Mesendoderm (in vitro differentiated cells): ENCODE results near the gene GTPBP3.

Experiments
- DNase-seq: peaks from one replicate; pipeline ENCODE4 v3.0.0; 2013
- H2AK5ac ChIP-seq: 2 replicates; pipeline ENCODE4 v1.6.1; 2013; ENCODE audit warnings: low read length, inconsistent platforms
- H2BK120ac ChIP-seq: 2 replicates; pipeline ENCODE4 v1.6.1; 2013; ENCODE audit warnings: low read depth, mild to moderate bottlenecking, low read length, moderate library complexity, mixed read lengths
- H2BK15ac ChIP-seq: replicated peaks from 2 replicates; pipeline ENCODE4 v1.6.1; 2013; ENCODE audit warnings: low read depth, mild to moderate bottlenecking, moderate library complexity
- H2BK5ac ChIP-seq: 2 replicates; pipeline ENCODE4 v1.6.1; 2013; ENCODE audit warnings: low read length, inconsistent platforms
- H3K18ac ChIP-seq: 2 replicates; pipeline ENCODE4 v1.6.1; 2013; ENCODE audit warnings: mild to moderate bottlenecking, low read length, mixed read lengths
- H3K23ac ChIP-seq: one replicate; pipeline ENCODE4 v1.6.1; 2013; ENCODE audit warnings: low read length
- H3K27ac ChIP-seq: 2 replicates; pipeline ENCODE4 v1.5.1; 2013; ENCODE audit warnings: low read depth, mild to moderate bottlenecking, inconsistent platforms, low read length, moderate library complexity
- H3K27me3 ChIP-seq: 2 replicates; pipeline ENCODE4 v1.6.1; 2013; ENCODE audit warnings: low read length, control low read depth, mild to moderate bottlenecking, inconsistent platforms; ENCODE audit not compliant: insufficient read depth, poor library complexity
- H3K36me3 ChIP-seq: 2 replicates; pipeline ENCODE4 v1.6.1; 2013; ENCODE audit warnings: low read length, inconsistent platforms; ENCODE audit not compliant: control insufficient read depth, insufficient read depth
- H3K4ac ChIP-seq: one replicate; pipeline ENCODE4 v1.6.1; 2013; ENCODE audit warnings: low read depth, mild to moderate bottlenecking, low read length, moderate library complexity
- H3K4me1 ChIP-seq: 2 replicates; pipeline ENCODE4 v1.6.1; 2013; ENCODE audit warnings: low read depth, low read length, inconsistent platforms; ENCODE audit not compliant: control insufficient read depth
- H3K4me2 ChIP-seq: 2 replicates; pipeline ENCODE4 v1.6.1; 2013; ENCODE audit warnings: low read length
- H3K4me3 ChIP-seq: 2 replicates; pipeline ENCODE4 v1.5.1; 2013; ENCODE audit warnings: mild to moderate bottlenecking, low read length
- H3K56ac ChIP-seq: one replicate; pipeline ENCODE4 v1.6.1; 2013; ENCODE audit warnings: low read length
- H3K79me1 ChIP-seq: 2 replicates; pipeline ENCODE4 v1.6.1; 2013; ENCODE audit warnings: low read length, inconsistent platforms
- H3K79me2 ChIP-seq: 2 replicates; pipeline ENCODE4 v1.6.1; 2013; ENCODE audit warnings: mild to moderate bottlenecking, low read length; ENCODE audit not compliant: control insufficient read depth, insufficient read depth
- H3K9ac ChIP-seq: 2 replicates; pipeline ENCODE4 v1.6.1; 2013; ENCODE audit warnings: low read length, inconsistent platforms
- H4K5ac ChIP-seq: one replicate; pipeline ENCODE4 v1.6.1; 2013; ENCODE audit warnings: low read length
- H4K8ac ChIP-seq: one replicate; pipeline ENCODE4 v1.6.1; 2013; ENCODE audit warnings: low read depth, mild to moderate bottlenecking, control low read depth, low read length, moderate library complexity
- WGBS: extraction: QIAGEN DNeasy Blood & Tissue Kit; methylation state at CpG from one replicate; pipeline ENCODE4 v1.1.7; 2013; ENCODE audit warnings: low lambda C conversion rate, missing lambda C conversion rate; ENCODE audit not compliant: insufficient coverage; ENCODE audit errors: extremely low coverage; 5-methylcytosine and 5-hydroxymethylcytosine counted together

The GTPBP3 gene

DNA sequence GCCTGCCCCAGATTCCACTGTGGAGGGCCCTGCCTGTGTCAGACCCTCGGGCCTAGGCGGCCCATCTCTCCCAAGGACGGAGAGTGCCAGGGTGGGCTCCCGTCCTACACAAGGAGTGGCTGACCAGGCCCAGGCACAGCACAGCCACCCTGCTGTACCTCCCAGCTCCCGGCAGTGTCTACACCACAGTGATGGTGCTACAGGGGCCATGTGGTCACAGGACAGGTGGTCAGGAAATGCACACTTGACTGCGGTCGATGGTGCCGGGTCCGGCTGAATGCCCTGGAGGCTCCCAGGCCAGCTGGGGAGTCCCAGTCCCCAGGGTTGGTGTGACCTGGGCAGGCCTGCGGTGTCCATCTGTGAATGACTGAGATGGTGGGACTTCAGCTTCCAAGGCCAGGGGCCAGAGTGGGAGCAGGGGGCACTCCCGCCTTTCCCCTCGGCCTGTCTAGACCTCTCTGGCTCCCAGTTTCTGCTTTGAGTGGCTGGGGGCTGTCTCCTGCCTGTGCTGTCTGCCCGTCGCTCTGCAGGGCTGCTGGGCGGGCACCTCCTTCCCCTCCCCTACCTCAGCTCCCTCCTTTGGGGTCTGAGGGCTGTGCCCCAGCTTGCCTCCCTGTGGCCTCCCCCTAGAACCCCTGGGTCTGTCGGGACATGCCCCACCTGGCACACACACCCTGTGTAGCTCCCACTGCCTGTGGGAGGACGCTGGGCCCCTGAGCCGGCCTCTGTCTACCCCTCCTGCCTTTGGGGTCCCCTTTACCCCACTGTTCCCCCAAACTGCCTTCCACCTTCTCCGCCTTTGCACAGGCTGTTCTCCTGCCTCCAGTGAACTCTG, 15.5 kb upstream of the GTPBP3 start:
- H3K79me1 ChIP-seq = no peaks in the 10 kb centered on the region
- H3K4me2 ChIP-seq = no peak overlapping the region
- H3K18ac ChIP-seq = no peak overlapping the region
- no CpG with 5 or more reads among the region's 19 CpGs for WGBS
- no peak overlapping the region for H3K4ac ChIP-seq
- no peaks in the 10 kb centered on the region for H3K27me3 ChIP-seq
- H3K9ac ChIP-seq = no peak overlapping the region
- peaks cover 1% of the 10 kb centered on the region for H3K36me3 ChIP-seq
- no peak overlapping the region for H3K4me3 ChIP-seq
- no peak overlapping the region for H3K56ac ChIP-seq
- no peak overlapping the region for H3K23ac ChIP-seq
- no peak overlapping the region for H4K8ac ChIP-seq
- H3K4me1 ChIP-seq = no peaks in the 10 kb centered on the region
- no peak overlapping the region for H2BK15ac ChIP-seq
- no peak overlapping the region for H3K27ac ChIP-seq
- H4K5ac ChIP-seq = no peak overlapping the region
- H2BK5ac ChIP-seq = no peak overlapping the region
- no peak overlapping the region for H2BK120ac ChIP-seq
- no peak overlapping the region for H2AK5ac ChIP-seq
- no peak for DNase-seq
- H3K79me2 ChIP-seq = no peaks in the 10 kb centered on the region

DNA sequence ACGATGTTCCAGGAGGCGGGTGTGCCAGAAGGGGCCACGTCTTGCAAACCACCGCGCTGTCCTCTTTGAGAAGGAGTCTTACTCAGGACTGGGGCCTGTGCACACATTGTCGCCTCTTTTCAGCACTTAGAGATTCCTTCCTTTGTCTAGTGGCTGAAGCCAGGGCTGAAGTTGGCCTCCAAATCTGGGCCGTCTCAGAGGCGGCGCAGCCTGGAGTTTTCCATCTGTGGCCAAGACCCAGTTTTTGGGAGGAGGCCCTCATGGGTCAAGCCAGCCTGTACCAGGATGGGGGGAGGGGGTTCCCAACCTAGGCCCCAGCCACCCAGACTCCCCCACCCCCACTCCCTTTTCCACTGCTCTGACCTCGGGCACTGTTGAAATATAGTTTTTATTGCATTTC, 14.5 kb upstream of the GTPBP3 start:
- DNase-seq = no peak
- Histone ChIP-seq H3K4me2 (no peak overlapping the region), H3K27ac (no peak overlapping the region), H3K9ac (no peak overlapping the region), H2BK5ac (no peak overlapping the region), H3K4me3 (no peak overlapping the region), H4K8ac (no peak overlapping the region), H3K18ac (no peak overlapping the region), H3K56ac (no peak overlapping the region), H3K27me3 (no peaks in the 10 kb centered on the region), H3K23ac (no peak overlapping the region), H2BK15ac (no peak overlapping the region), H3K79me2 (no peaks in the 10 kb centered on the region), H3K4ac (no peak overlapping the region), H4K5ac (no peak overlapping the region), H3K79me1 (no peaks in the 10 kb centered on the region), H2BK120ac (no peak overlapping the region), H3K36me3 (peaks cover 1% of the 10 kb centered on the region), H3K4me1 (no peaks in the 10 kb centered on the region), H2AK5ac (no peak overlapping the region)
- WGBS = no CpG with 5 or more reads among the region's 10 CpGs

DNA sequence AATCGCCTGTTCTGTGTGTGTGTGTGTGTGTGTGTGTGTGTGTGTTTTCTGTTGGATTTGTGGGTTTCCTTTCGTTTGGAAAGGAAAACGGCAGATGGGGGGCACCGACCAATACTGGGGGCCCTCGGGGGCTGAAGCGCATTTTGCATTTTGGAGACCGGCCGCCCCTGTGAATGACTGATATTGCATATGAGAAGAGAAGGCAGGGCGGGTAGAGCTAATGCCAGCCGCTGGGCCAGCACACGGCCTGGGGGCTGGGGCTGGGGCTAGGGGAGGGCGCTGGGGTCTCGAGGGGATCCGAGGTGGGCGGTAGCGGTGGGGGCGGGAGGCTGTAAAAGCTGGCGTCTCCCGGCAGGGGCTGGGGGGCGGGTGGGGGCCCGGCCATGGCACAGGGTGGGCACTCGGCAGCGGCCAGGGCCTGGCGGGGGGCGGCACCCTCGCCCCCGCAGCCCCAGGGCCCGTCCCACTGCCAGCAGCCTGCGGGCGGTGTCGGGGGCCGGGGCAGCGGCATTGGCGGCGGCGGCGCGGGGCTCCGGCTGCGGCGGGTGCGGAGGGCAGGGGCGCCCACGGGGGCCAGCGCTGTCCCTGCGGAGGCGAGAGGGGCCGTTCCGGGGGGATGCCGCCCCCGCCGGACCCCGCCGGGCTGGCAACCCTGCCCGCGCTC, 13.9 kb upstream of the GTPBP3 start:
- H3K79me1 ChIP-seq = no peaks in the 10 kb centered on the region
- no peak overlapping the region for H3K27ac ChIP-seq
- no peak overlapping the region for H2AK5ac ChIP-seq
- no CpG with 5 or more reads among the region's 56 CpGs for WGBS
- no peaks in the 10 kb centered on the region for H3K79me2 ChIP-seq
- H2BK5ac ChIP-seq = no peak overlapping the region
- no peak overlapping the region for H3K56ac ChIP-seq
- no peak overlapping the region for H4K5ac ChIP-seq
- H3K27me3 ChIP-seq = no peaks in the 10 kb centered on the region
- peaks cover 1% of the 10 kb centered on the region for H3K36me3 ChIP-seq
- no peak overlapping the region for H3K4ac ChIP-seq
- no peak overlapping the region for H3K9ac ChIP-seq
- no peak overlapping the region for H4K8ac ChIP-seq
- H2BK120ac ChIP-seq = no peak overlapping the region
- no peak overlapping the region for H3K23ac ChIP-seq
- no peak overlapping the region for H3K4me3 ChIP-seq
- H3K18ac ChIP-seq = no peak overlapping the region
- no peak for DNase-seq
- H3K4me2 ChIP-seq = no peak overlapping the region
- no peak overlapping the region for H2BK15ac ChIP-seq
- no peaks in the 10 kb centered on the region for H3K4me1 ChIP-seq

DNA sequence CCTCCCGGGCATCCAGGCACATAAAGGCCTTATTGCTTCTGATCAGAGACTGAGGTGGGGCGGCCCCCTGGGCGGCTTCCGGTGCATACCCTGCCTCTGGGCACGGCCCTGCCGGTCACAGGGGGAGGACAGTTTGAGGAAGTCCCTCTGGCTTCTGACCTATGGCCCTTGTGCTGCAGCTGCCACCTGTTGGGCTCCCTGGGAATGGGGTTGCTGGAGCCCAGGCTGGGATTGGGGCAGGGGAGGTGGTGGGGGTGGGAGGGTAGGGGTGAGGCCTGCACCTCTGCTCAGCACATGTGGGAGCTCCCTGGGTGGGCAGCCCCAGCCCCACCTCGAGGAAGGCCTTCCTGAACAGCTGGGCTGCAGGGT, 13.4 kb upstream of the GTPBP3 start:
- Histone ChIP-seq H3K4ac (no peak overlapping the region), H4K5ac (no peak overlapping the region), H3K18ac (no peak overlapping the region), H3K4me1 (no peaks in the 10 kb centered on the region), H3K23ac (no peak overlapping the region), H3K79me1 (no peaks in the 10 kb centered on the region), H2AK5ac (no peak overlapping the region), H3K4me2 (no peak overlapping the region), H2BK5ac (no peak overlapping the region), H2BK15ac (no peak overlapping the region), H3K36me3 (peaks cover 1% of the 10 kb centered on the region), H3K9ac (no peak overlapping the region), H4K8ac (no peak overlapping the region), H3K79me2 (no peaks in the 10 kb centered on the region), H3K56ac (no peak overlapping the region), H3K27me3 (no peaks in the 10 kb centered on the region), H3K27ac (no peak overlapping the region), H3K4me3 (no peak overlapping the region), H2BK120ac (no peak overlapping the region)
- WGBS = no CpG with 5 or more reads among the region's 7 CpGs
- DNase-seq = no peak

DNA sequence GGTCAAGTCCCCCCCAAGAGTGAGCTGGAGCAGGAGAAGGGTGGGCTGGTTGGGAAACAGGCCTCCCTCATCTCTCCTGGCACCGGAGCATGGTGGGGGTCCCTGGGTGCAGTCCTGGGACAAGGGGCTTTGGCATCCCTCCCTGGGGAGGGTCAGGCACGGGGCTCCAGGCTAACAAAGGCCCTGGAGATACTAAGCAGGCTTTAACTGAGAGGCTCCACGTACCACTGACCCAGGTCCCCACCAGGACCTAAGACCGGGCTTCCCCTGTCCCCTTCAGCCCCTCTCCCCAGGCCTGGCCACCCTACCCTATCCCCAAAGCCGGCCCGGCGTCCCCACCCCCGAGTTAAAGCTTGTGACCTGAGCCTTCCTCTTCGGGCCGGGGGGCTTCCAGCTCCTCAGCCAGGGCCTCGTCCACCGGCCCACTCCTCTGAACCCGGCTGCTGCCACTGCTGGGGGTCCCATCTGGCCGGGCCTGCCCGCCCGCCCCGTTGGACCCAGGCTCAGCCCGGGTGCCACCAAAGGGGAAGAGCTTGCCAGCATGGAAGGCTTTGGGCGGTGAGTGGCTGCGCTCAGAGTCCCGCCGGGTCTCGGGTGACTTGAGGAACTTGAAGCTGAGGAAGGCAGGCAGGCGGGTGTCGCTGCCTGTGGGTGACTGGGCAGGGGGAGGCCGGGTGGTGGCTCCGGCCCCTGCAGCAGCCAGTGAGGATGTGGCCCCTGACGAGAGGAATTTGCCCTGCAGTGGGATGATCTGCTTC, 12.8 kb upstream of the GTPBP3 start:
- WGBS = no CpG with 5 or more reads among the region's 28 CpGs
- no peak overlapping the region for H2BK120ac ChIP-seq
- H3K27ac ChIP-seq = no peak overlapping the region
- H3K9ac ChIP-seq = no peak overlapping the region
- H3K27me3 ChIP-seq = no peaks in the 10 kb centered on the region
- H2AK5ac ChIP-seq = no peak overlapping the region
- H3K79me2 ChIP-seq = no peaks in the 10 kb centered on the region
- H3K4me2 ChIP-seq = no peak overlapping the region
- H3K36me3 ChIP-seq = peaks cover 1% of the 10 kb centered on the region
- no peak overlapping the region for H3K4me3 ChIP-seq
- no peak overlapping the region for H3K4ac ChIP-seq
- H3K4me1 ChIP-seq = no peaks in the 10 kb centered on the region
- no peak overlapping the region for H2BK15ac ChIP-seq
- H3K18ac ChIP-seq = no peak overlapping the region
- no peak overlapping the region for H2BK5ac ChIP-seq
- DNase-seq = no peak
- H4K8ac ChIP-seq = no peak overlapping the region
- no peak overlapping the region for H4K5ac ChIP-seq
- H3K23ac ChIP-seq = no peak overlapping the region
- no peak overlapping the region for H3K56ac ChIP-seq
- no peaks in the 10 kb centered on the region for H3K79me1 ChIP-seq
